Activated T-helper 2 cell treated with anti-CD3 and anti-CD28 coated beads, Interferon-gamma antibody, Interleukin-2, Interleukin-4, amounts not matched to agents 10 μg/mL and 5 μg/mL and 100 μg/mL, durations not matched to agents 14 hours and 24 hours and 36 hours (primary cell): Measurements from ENCODE around the gene CH25H. TPM values are rescaled to one million over a fixed set of nuclear protein-coding genes. Genes with fewer than 3 reads are reported as not detected.
"Not testable (repeated sequence)": the region's sequence is repeated elsewhere in the genome, so short reads cannot be mapped to it uniquely, and the experiment has no call there.

Source experiments
- DNase-seq: peaks from one replicate; pipeline ENCODE4 v3.0.0; 2021; ENCODE audit warnings: low spot score
- H3K27ac Mint-ChIP-seq: one replicate; pipeline ENCODE4 v1.8.0; 2021; ENCODE audit warnings: mixed read lengths
- H3K27me3 Mint-ChIP-seq: one replicate; pipeline ENCODE4 v1.8.0; 2021; ENCODE audit warnings: low read depth, mixed read lengths
- H3K36me3 Mint-ChIP-seq: one replicate; pipeline ENCODE4 v1.8.0; 2021; ENCODE audit warnings: low read depth, mixed read lengths
- H3K4me1 Mint-ChIP-seq: one replicate; pipeline ENCODE4 v1.8.0; 2021; ENCODE audit warnings: low read depth, mixed read lengths
- H3K4me3 Mint-ChIP-seq: one replicate; pipeline ENCODE4 v1.8.0; 2021; ENCODE audit warnings: low read depth, mild to moderate bottlenecking, moderate library complexity, mixed read lengths
- H3K9me3 Mint-ChIP-seq: one replicate; pipeline ENCODE4 v1.8.0; 2021; ENCODE audit warnings: mixed read lengths
- intact Hi-C: fragments of 100-400 bp; cut with micrococcal nuclease; formaldehyde crosslinking; loops from one replicate; pipeline ENCODE4 v1.15.1; 2023
- total RNA-seq: library from RNA; stranded (reverse); gene quantifications from 2 replicates; pipeline ENCODE4 v1.2.3, GENCODE V29; 2022

The CH25H gene
- total RNA-seq, 1 donor from 2014 or later = not detected

GRCh38 chr10:89173075-89173474, 34.0 kb downstream of the CH25H start:
- DNase-seq = no peak
- Mint-ChIP-seq H3K4me1 (peaks cover 2% of the 10 kb centered on the region), H3K9me3 (no peaks in the 10 kb centered on the region), H3K27ac (no peak overlapping the region), H3K27me3 (peaks cover 51% of the 10 kb centered on the region), H3K4me3 (no peak overlapping the region), H3K36me3 (no peaks in the 10 kb centered on the region)
- intact Hi-C loops = no loop called here

- DNase-seq = no peak
- H3K27me3 Mint-ChIP-seq = peaks cover 51% of the 10 kb centered on the region
- no peak overlapping the region for H3K4me3 Mint-ChIP-seq
- H3K9me3 Mint-ChIP-seq = no peaks in the 10 kb centered on the region
- no peaks in the 10 kb centered on the region for H3K36me3 Mint-ChIP-seq
- intact Hi-C loops = no loop called here
- peaks cover 2% of the 10 kb centered on the region for H3K4me1 Mint-ChIP-seq
- H3K27ac Mint-ChIP-seq = no peak overlapping the region
Measured at GRCh38 chr10:89171996-89172395, 35.1 kb downstream of the CH25H start.

GRCh38 chr10:89171263-89171872, 35.7 kb downstream of the CH25H start:
- peaks cover 55% of the 10 kb centered on the region for H3K27me3 Mint-ChIP-seq
- H3K36me3 Mint-ChIP-seq = no peaks in the 10 kb centered on the region
- intact Hi-C loops = no loop called here
- H3K4me1 Mint-ChIP-seq = peaks cover 4% of the 10 kb centered on the region
- DNase-seq = no peak
- no peak overlapping the region for H3K4me3 Mint-ChIP-seq
- no peak overlapping the region for H3K27ac Mint-ChIP-seq
- no peaks in the 10 kb centered on the region for H3K9me3 Mint-ChIP-seq

- H3K36me3 Mint-ChIP-seq, DNase-seq, H3K27ac Mint-ChIP-seq, H3K9me3 Mint-ChIP-seq, intact Hi-C loops, H3K4me3 Mint-ChIP-seq: not testable (repeated sequence)
- Mint-ChIP-seq H3K4me1 (peaks cover 27% of the 10 kb centered on the region), H3K27me3 (peaks cover 56% of the 10 kb centered on the region)
Measured at GRCh38 chr10:89168354-89168900, 38.7 kb downstream of the CH25H start.

- intact Hi-C loops = no loop called here
- no peak overlapping the region for H3K4me3 Mint-ChIP-seq
- no peaks in the 10 kb centered on the region for H3K36me3 Mint-ChIP-seq
- no peaks in the 10 kb centered on the region for H3K9me3 Mint-ChIP-seq
- no peak for DNase-seq
- H3K27me3 Mint-ChIP-seq = peaks cover 51% of the 10 kb centered on the region
- H3K4me1 Mint-ChIP-seq = peaks cover 30% of the 10 kb centered on the region
- no peak overlapping the region for H3K27ac Mint-ChIP-seq
Measured at GRCh38 chr10:89167915-89168314, 39.2 kb downstream of the CH25H start.

GRCh38 chr10:89165923-89166322, 41.2 kb downstream of the CH25H start:
- Mint-ChIP-seq H3K27me3 (peaks cover 33% of the 10 kb centered on the region), H3K9me3 (no peaks in the 10 kb centered on the region), H3K4me3 (no peak overlapping the region), H3K4me1 (peaks cover 30% of the 10 kb centered on the region), H3K27ac (no peak overlapping the region), H3K36me3 (no peaks in the 10 kb centered on the region)
- DNase-seq = no peak
- intact Hi-C loops = no loop called here

- Mint-ChIP-seq H3K4me3 (no peak overlapping the region), H3K4me1 (peaks cover 30% of the 10 kb centered on the region), H3K27me3 (peaks cover 34% of the 10 kb centered on the region), H3K36me3 (no peaks in the 10 kb centered on the region), H3K9me3 (no peaks in the 10 kb centered on the region), H3K27ac (no peak overlapping the region)
- no peak for DNase-seq
- intact Hi-C loops = loop anchor here (5.0 kb wide), 2 partner anchors 42 to 133 kb away; partner anchors contain the start of gene CH25H
Measured at GRCh38 chr10:89164920-89165319, 42.2 kb downstream of the CH25H start.

GRCh38 chr10:89164080-89164479, 43.0 kb downstream of the CH25H start:
- no peaks in the 10 kb centered on the region for H3K9me3 Mint-ChIP-seq
- H3K4me1 Mint-ChIP-seq = peaks cover 30% of the 10 kb centered on the region
- DNase-seq = no peak
- H3K36me3 Mint-ChIP-seq = no peaks in the 10 kb centered on the region
- H3K27me3 Mint-ChIP-seq = peaks cover 32% of the 10 kb centered on the region
- peak overlapping the region; percentile 55 for H3K4me3 Mint-ChIP-seq
- peak overlapping the region; percentile 44 for H3K27ac Mint-ChIP-seq
- intact Hi-C loops = loop anchor here (5.0 kb wide), 2 partner anchors 43 to 132 kb away; partner anchors contain the start of gene CH25H

- no peaks in the 10 kb centered on the region for H3K9me3 Mint-ChIP-seq
- H3K4me3 Mint-ChIP-seq = peak overlapping the region; percentile 55
- peak; percentile 59 for DNase-seq
- H3K36me3 Mint-ChIP-seq = no peaks in the 10 kb centered on the region
- peaks cover 35% of the 10 kb centered on the region for H3K4me1 Mint-ChIP-seq
- H3K27me3 Mint-ChIP-seq = peaks cover 32% of the 10 kb centered on the region
- intact Hi-C loops = loop anchor here (1.0 to 5.0 kb wide), 3 partner anchors 44 to 131 kb away; partner anchors contain the start of gene CH25H
- H3K27ac Mint-ChIP-seq = peak overlapping the region; percentile 44
Measured at GRCh38 chr10:89163265-89163995, 43.7 kb downstream of the CH25H start.

GRCh38 chr10:89162596-89162995, 44.5 kb downstream of the CH25H start:
- intact Hi-C loops = loop anchor here (5.0 kb wide), 2 partner anchors 45 to 130 kb away; partner anchors contain the start of gene CH25H
- peaks cover 37% of the 10 kb centered on the region for H3K4me1 Mint-ChIP-seq
- no peaks in the 10 kb centered on the region for H3K36me3 Mint-ChIP-seq
- H3K9me3 Mint-ChIP-seq = no peaks in the 10 kb centered on the region
- no peak for DNase-seq
- no peak overlapping the region for H3K27ac Mint-ChIP-seq
- H3K27me3 Mint-ChIP-seq = peaks cover 34% of the 10 kb centered on the region
- no peak overlapping the region for H3K4me3 Mint-ChIP-seq

GRCh38 chr10:89160339-89160738, 46.8 kb downstream of the CH25H start:
- Mint-ChIP-seq H3K27ac (no peak overlapping the region), H3K4me1 (peaks cover 26% of the 10 kb centered on the region), H3K9me3 (no peaks in the 10 kb centered on the region), H3K4me3 (no peak overlapping the region), H3K36me3 (no peaks in the 10 kb centered on the region), H3K27me3 (peaks cover 40% of the 10 kb centered on the region)
- intact Hi-C loops = loop anchor here (5.0 kb wide), 2 partner anchors 47 to 128 kb away; partner anchors contain the start of gene CH25H
- DNase-seq = no peak

GRCh38 chr10:89159761-89160160, 47.4 kb downstream of the CH25H start:
- Mint-ChIP-seq H3K27me3 (peaks cover 44% of the 10 kb centered on the region), H3K4me3 (no peak overlapping the region)
- intact Hi-C loops = loop anchor here (5.0 kb wide), 2 partner anchors 48 to 127 kb away; partner anchors contain the start of gene CH25H

GRCh38 chr10:89159316-89159715, 47.8 kb downstream of the CH25H start:
- no peak overlapping the region for H3K4me3 Mint-ChIP-seq
- intact Hi-C loops = no loop called here

More at GRCh38 chr10:89159761-89160160, 47.4 kb downstream of the CH25H start:
- Mint-ChIP-seq H3K4me1 (peaks cover 25% of the 10 kb centered on the region), H3K27ac (no peak overlapping the region), H3K9me3 (no peaks in the 10 kb centered on the region), H3K36me3 (no peaks in the 10 kb centered on the region)
- no peak for DNase-seq

More at GRCh38 chr10:89159316-89159715, 47.8 kb downstream of the CH25H start:
- Mint-ChIP-seq H3K27me3 (peaks cover 46% of the 10 kb centered on the region), H3K36me3 (no peaks in the 10 kb centered on the region), H3K9me3 (no peaks in the 10 kb centered on the region), H3K4me1 (peaks cover 21% of the 10 kb centered on the region), H3K27ac (no peak overlapping the region)
- no peak for DNase-seq
